HG03469 (cell line): ENCODE data around the gene FCHSD2.

ENCODE experiments used
- ATAC-seq: cut with Tn5 transposase; IDR thresholded peaks from one replicate; pipeline ENCODE4 v1.9.1; 2021; ENCODE audit warnings: mild to moderate bottlenecking, moderate library complexity, moderate number of reproducible peaks; ENCODE audit not compliant: unreplicated experiment

Gene FCHSD2

GRCh38 chr11:73142128-73142377 lies at the start of gene FCHSD2:
Gene FCHSD2, minus strand, starts transcription at chr11:73142318. Its CDS starts 441 bp downstream, at chr11:73141877.
- ATAC-seq: no peak

GRCh38 chr11:73191151-73191550 lies 49.0 kb upstream of the FCHSD2 start:
- no peak for ATAC-seq

GRCh38 chr11:73190557-73190885 lies 48.4 kb upstream of the FCHSD2 start:
- no peak for ATAC-seq

- no peak for ATAC-seq
These were observed 47.8 kb upstream of the FCHSD2 start for GRCh38 chr11:73189723-73190556.

GRCh38 chr11:73189315-73189714 lies 47.2 kb upstream of the FCHSD2 start:
- ATAC-seq: no peak

- ATAC-seq: no peak
These were observed 46.2 kb upstream of the FCHSD2 start for GRCh38 chr11:73188301-73188700.

- ATAC-seq: no peak
These were observed 45.7 kb upstream of the FCHSD2 start for GRCh38 chr11:73187854-73188253.

GRCh38 chr11:73186886-73187285 lies 44.8 kb upstream of the FCHSD2 start:
- no peak for ATAC-seq

- no peak for ATAC-seq
These were observed 44.3 kb upstream of the FCHSD2 start for GRCh38 chr11:73186294-73186850.

GRCh38 chr11:73185680-73186293 lies 43.7 kb upstream of the FCHSD2 start:
- ATAC-seq: no peak

GRCh38 chr11:73184953-73185671 lies 43.0 kb upstream of the FCHSD2 start:
- ATAC-seq: no peak

GRCh38 chr11:73182824-73183321 lies 40.8 kb upstream of the FCHSD2 start:
- no peak for ATAC-seq

- ATAC-seq: no peak
These were observed 36.6 kb upstream of the FCHSD2 start for GRCh38 chr11:73178681-73179080.

- ATAC-seq: peak; percentile 65
These were observed 35.8 kb upstream of the FCHSD2 start for GRCh38 chr11:73177778-73178539.

GRCh38 chr11:73177380-73177777 lies 35.3 kb upstream of the FCHSD2 start:
- no peak for ATAC-seq

- ATAC-seq: no peak
These were observed 34.7 kb upstream of the FCHSD2 start for GRCh38 chr11:73176874-73177155.

GRCh38 chr11:73176145-73176873 lies 34.2 kb upstream of the FCHSD2 start:
- ATAC-seq: no peak

- ATAC-seq: no peak
These were observed 33.5 kb upstream of the FCHSD2 start for GRCh38 chr11:73175551-73176144.

- ATAC-seq: no peak
These were observed 32.3 kb upstream of the FCHSD2 start for GRCh38 chr11:73174495-73174791.

GRCh38 chr11:73173755-73174494 lies 31.8 kb upstream of the FCHSD2 start:
- ATAC-seq: no peak
